HEK293 (cell line): Measurements from ENCODE around the gene SMARCD3.

Source experiments
- CTCF ChIP-seq: fragments of 450-650 bp; formaldehyde crosslinking; IDR thresholded peaks from 2 replicates; pipeline ENCODE4 v1.5.1; 2016; ENCODE audit warnings: missing biosample characterization, missing genetic modification characterization
- HIC1 ChIP-seq: fragments of 450-650 bp; formaldehyde crosslinking; IDR thresholded peaks from 2 replicates; pipeline ENCODE4 v1.5.1; 2016; ENCODE audit warnings: missing biosample characterization, missing genetic modification characterization
- ZSCAN4 ChIP-seq: fragments of 450-650 bp; formaldehyde crosslinking; IDR thresholded peaks from 2 replicates; pipeline ENCODE4 v1.5.1; 2017; ENCODE audit warnings: missing biosample characterization, missing genetic modification characterization

GRCh38 chr7:151210087-151210854 lies 38.2 kb downstream of the SMARCD3 start, which contains the start of gene H2BK1:
- no peak for TF ChIP-seq ZSCAN4
- TF ChIP-seq CTCF: no peak
- no peak for TF ChIP-seq HIC1 (tag by site-specific recombination)
